ENCODE measurements around the gene KIF19. TPM values are rescaled to one million over a fixed set of nuclear protein-coding genes. Genes with fewer than 3 reads are reported as not detected.

Gene KIF19
- total and polyA plus RNA-seq, 4 donors = 0.42 to 2.1 (median 0.83) TPM

GRCh38 chr17:74298778-74299177 lies 27.2 kb upstream of the KIF19 start:
- no peak for DNase-seq (ENCODE audit: low spot score)
- Histone ChIP-seq H3K27ac (ENCODE audit: low read depth in 1 of 2, low read length in 2 of 2) (no peak overlapping the region), H3K27me3 (ENCODE audit: control insufficient read depth in 4 of 4, insufficient read depth in 4 of 4, low read length in 3 of 4) (no peaks in the 10 kb centered on the region), H3K4me3 (ENCODE audit: low read depth in 1 of 3, low read length in 3 of 3) (no peak overlapping the region), H3K9ac (ENCODE audit: low read depth in 1 of 2, low read length in 2 of 2) (no peak overlapping the region), H3K36me3 (ENCODE audit: control insufficient read depth in 4 of 4, insufficient read depth in 3 of 4, low read depth in 1 of 4, low read length in 3 of 4) (no peaks in the 10 kb centered on the region), H3K9me3 (ENCODE audit: control insufficient read depth in 4 of 4, low read length in 3 of 4) (no peaks in the 10 kb centered on the region), H3K4me1 (ENCODE audit: control insufficient read depth in 4 of 4, insufficient read depth in 4 of 4, low read length in 3 of 4) (peaks cover 0 to 2% (median 0%) of the 10 kb centered on the region in 4 donors)
- TF ChIP-seq JUND (IDR thresholded peaks at IDR 0.05) (no peak), NR2F2 (IDR thresholded peaks at IDR 0.05) (peak; percentile 86), ATF3 (IDR thresholded peaks at IDR 0.05) (no peak), GABPA (IDR thresholded peaks at IDR 0.05 in 1 of 2, conservative IDR thresholded peaks at IDR 0.05 in 1 of 2) (no peak), EGR1 (IDR thresholded peaks at IDR 0.05; ENCODE audit: low read depth in 2 of 2) (no peak)
- 71% methylated on average over 7 of the region's 7 CpGs for WGBS

GRCh38 chr17:74299226-74300009 lies 26.6 kb upstream of the KIF19 start:
- Histone ChIP-seq H3K27ac (ENCODE audit: low read depth in 1 of 2, low read length in 2 of 2) (no peak overlapping the region), H3K9me3 (ENCODE audit: control insufficient read depth in 4 of 4, low read length in 3 of 4) (no peaks in the 10 kb centered on the region), H3K4me3 (ENCODE audit: low read depth in 1 of 3, low read length in 3 of 3) (no peak overlapping the region), H3K36me3 (ENCODE audit: control insufficient read depth in 4 of 4, insufficient read depth in 3 of 4, low read depth in 1 of 4, low read length in 3 of 4) (no peaks in the 10 kb centered on the region), H3K4me1 (ENCODE audit: control insufficient read depth in 4 of 4, insufficient read depth in 4 of 4, low read length in 3 of 4) (peaks cover 0 to 2% (median 0%) of the 10 kb centered on the region in 4 donors), H3K9ac (ENCODE audit: low read depth in 1 of 2, low read length in 2 of 2) (no peak overlapping the region), H3K27me3 (ENCODE audit: control insufficient read depth in 4 of 4, insufficient read depth in 4 of 4, low read length in 3 of 4) (peaks cover 0 to 1% (median 0%) of the 10 kb centered on the region in 4 donors)
- TF ChIP-seq FOXA2 (IDR thresholded peaks at IDR 0.05) (no peak), GABPA (IDR thresholded peaks at IDR 0.05 in 1 of 2, conservative IDR thresholded peaks at IDR 0.05 in 1 of 2) (no peak), REST (IDR thresholded peaks at IDR 0.05) (no peak), ATF3 (IDR thresholded peaks at IDR 0.05) (no peak), YY1 (IDR thresholded peaks at IDR 0.05) (no peak), ZBTB33 (IDR thresholded peaks at IDR 0.05) (no peak), TAF1 (conservative IDR thresholded peaks at IDR 0.05) (no peak), EGR1 (IDR thresholded peaks at IDR 0.05; ENCODE audit: low read depth in 2 of 2) (no peak), CTCF (IDR thresholded peaks at IDR 0.05; ENCODE audit: low read depth, low read length, missing input control) (no peak), HNF4G (IDR thresholded peaks at IDR 0.05) (no peak), SP1 (IDR thresholded peaks at IDR 0.05) (no peak), NR2F2 (IDR thresholded peaks at IDR 0.05) (no peak)
- TF ChIP-seq, protein P1, sequence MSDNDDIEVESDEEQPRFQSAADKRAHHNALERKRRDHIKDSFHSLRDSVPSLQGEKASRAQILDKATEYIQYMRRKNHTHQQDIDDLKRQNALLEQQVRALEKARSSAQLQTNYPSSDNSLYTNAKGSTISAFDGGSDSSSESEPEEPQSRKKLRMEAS (IDR thresholded peaks at IDR 0.05) = no peak
- no peak for DNase-seq (ENCODE audit: low spot score)
- WGBS = 77% methylated on average over 11 of the region's 11 CpGs

Measured in liver (tissue), 9 donors.